CD4-positive, alpha-beta T cell treated with Interleukin-4 for 1 hour (primary cell): ENCODE measurements around the gene CRACR2A.

ENCODE experiments used
- DNase-seq, 2 donors: peaks; one replicate each; pipeline ENCODE4 v3.0.0-alpha.2; 2020 to 2022

CRACR2A gene

GRCh38 chr12:3681595-3682061, 71.3 kb downstream of the CRACR2A start:
- DNase-seq: no peak

GRCh38 chr12:3680919-3681594, 71.9 kb downstream of the CRACR2A start:
- DNase-seq: no peak

DNA sequence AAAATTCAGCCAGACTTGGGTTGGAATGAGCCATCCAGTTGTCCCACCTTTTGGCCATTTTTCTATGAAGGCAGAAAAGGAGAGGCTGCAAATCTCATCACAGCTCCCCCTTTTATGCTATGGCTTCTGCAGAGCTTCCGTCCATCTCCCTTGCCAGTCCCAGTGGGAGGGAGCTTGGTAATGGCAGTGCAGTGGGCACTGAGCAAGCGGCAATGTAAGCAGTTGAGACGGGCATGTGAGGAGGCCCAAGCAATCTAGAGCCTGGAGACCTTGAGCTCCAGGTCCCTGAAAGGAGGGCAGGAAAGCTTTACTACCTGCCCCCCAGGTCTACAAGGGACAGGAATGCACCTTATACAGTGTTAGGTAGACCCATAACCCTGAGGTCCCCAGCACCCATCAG, 73.1 kb downstream of the CRACR2A start:
- DNase-seq: no peak

- no peak for DNase-seq
Observed at GRCh38 chr12:3677609-3678008, 75.3 kb downstream of the CRACR2A start.

DNA sequence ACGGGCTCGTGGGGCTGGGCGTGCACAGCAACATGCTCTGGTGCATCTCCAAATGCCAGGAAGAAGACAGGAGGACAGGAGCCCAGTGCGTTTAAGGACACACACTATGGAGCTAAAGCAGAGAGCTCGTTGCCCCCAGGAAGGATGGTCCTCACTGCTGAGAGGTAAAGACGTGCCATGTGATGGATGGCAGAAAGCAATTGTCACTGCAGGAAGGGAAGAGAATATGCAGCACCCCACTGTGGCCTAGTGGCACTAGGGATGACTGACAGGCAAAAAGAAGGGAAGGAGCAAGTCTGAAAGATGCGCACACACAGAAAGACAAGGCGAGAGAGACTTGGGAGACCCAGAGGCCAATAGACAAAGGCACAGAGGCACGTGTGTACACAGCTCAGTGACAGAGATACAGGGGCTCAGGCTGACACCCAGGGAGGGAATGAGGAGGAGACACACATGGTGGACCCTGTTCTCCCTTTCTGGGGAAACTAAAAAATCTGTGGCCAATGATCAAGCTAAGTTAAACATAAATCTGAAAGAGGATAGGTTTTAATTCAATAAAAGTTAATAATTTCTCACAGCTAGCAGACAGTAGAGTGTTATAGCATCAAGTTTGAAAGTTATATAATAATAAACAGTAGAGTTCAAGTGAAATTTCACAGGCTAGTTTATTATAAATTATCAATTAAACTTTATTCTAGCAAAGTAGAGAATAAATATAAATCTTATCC, 78.8 kb downstream of the CRACR2A start:
- no peak for DNase-seq

GRCh38 chr12:3672113-3672509, 80.8 kb downstream of the CRACR2A start:
- no peak for DNase-seq

DNA sequence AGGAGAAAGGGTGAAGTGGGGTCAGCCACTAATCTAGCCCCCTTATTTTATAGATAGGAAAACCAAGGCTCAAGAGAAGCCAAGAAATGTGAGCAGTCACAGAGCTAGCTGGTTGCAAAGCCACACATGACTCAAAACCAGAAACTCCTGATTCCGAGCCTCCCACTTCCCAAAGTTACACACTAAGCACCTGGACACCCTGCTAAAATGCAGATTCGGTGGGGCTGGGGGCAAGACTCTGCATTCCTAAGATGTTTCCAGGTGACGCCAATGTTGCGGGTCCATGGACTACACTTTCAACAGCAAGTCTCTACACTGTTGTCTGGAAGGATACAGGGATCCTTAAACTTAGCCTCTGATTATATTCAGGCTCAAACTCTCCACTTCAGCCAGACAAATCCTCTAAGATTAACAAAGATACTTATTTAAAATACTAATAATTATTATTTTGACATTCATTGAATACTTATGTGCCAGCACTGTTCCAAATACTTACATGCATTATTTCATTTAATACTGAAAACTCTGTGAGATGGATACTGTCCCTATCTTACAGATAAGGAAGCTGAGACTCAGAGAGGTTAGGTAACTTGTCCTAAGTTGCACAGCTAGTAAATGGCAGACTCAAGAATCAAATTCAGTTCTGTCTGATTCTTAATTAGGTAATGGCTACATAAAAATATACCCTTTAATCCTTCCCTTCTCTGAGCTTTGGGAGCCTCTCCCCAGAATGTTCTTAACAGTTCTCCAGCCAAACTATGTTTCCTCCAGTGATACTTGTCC, 81.4 kb downstream of the CRACR2A start:
- DNase-seq: no peak

GRCh38 chr12:3670083-3670620, 82.8 kb downstream of the CRACR2A start:
- DNase-seq: no peak

- DNase-seq: no peak
Observed at GRCh38 chr12:3669594-3669993, 83.3 kb downstream of the CRACR2A start.

GRCh38 chr12:3668479-3669165, 84.3 kb downstream of the CRACR2A start:
- no peak for DNase-seq

- no peak for DNase-seq
Observed at GRCh38 chr12:3667485-3667884, 85.4 kb downstream of the CRACR2A start.

GRCh38 chr12:3666441-3666840, 86.5 kb downstream of the CRACR2A start:
- DNase-seq: no peak

- DNase-seq: no peak
Observed at GRCh38 chr12:3662521-3662921, 90.4 kb downstream of the CRACR2A start.

- no peak for DNase-seq
Observed at GRCh38 chr12:3661028-3661427, 91.9 kb downstream of the CRACR2A start.

DNA sequence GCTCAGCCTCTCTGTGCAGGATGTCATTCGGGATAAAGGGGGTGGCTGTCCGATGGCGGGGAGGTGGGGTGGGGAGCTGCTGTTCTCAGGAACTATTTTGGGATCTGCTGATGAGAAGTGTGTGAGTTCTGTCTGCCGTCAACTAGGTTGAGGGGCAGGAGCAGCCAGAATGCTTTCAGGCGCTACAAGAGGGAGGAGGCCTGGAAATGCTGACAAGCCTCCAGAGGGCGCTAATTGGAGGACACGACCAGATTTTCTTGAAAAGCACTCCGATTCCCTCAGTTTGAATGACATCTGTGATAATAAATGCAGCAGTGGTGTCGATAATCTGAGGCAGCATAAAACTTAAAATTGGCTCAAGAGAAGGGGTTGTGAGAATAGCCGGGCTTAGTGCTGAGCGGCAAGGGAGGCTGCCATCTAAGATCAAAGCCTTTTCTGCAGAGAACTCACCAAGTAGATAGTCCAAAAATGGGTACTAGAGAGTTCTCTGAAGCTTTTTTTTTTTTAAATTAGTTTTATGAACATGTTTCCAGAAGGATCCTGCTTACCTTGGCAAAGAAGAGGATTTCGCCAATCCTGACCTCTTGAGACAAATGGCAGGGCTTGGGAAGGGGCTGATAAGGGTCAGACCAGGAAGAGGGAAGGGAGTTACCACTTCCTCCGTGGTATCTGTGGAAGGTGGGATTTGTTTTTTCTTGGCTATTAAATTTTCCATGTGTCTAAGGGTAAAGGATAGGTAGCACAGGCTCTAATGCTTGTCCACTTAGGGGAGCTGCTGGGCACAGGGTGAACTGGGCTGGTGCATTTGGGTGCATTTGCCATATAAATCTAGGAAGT, 94.4 kb downstream of the CRACR2A start:
- peak; percentile 21 to 23 for DNase-seq

DNA sequence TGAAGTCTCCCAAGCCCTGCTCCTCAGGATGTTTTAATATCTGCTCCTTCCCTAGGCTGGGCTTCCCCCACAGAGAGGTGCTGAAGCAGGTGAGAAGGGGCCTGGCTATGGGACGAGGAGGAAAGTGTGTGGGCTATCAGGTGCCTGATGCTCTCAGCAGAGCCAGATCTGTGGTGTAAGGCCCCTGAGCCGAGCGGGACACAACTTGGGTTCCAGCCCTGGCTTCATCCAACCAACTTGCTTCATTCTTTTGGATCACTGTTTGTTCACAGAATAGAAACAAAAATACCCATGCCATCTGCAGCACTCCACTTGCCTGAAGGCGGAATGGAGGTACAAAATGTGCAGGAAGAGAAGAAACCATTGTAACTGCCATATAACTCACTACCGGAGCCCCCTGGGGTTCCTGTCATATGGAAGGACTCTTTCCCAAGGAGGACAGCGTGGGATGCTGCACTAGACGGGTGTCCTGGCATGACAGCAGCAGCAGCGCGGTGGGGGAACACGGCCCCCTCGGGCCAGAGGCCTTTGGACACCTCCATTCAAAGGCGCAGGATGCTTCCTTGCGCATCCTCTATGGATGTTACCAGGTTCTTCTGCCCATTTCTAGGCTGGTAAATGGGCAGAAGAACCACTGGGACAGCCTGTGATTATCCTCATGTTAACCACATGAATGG, 95.8 kb downstream of the CRACR2A start:
- no peak for DNase-seq

GRCh38 chr12:3655328-3655900, 97.5 kb downstream of the CRACR2A start:
- DNase-seq: peak; percentile 14

GRCh38 chr12:3651585-3652424, 101.1 kb downstream of the CRACR2A start:
- DNase-seq: no peak

DNA sequence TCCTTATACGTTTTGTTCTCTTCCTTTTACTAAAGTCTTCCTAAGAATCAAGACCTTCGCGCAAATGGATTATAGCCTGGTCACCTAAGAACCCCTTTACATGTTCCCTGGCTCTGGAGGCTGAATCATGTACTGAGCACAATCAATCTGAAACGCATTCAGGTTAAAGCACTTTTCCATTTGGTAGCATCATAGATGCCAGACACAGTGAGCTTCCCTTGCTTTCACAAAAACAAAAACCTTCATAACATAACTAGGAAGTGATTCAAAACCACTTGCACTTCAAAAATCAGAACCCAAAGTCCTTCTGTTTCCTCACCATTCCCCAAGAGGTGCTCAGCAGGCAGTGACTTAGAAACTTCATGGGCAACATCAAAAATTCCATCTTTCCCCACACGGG, 105.4 kb downstream of the CRACR2A start:
- no peak for DNase-seq
